ENCODE results near the gene DNAH17. TPM values are rescaled to one million over a fixed set of nuclear protein-coding genes. Genes with fewer than 3 reads are reported as not detected.

DNAH17 gene
- total RNA-seq, 4 donors from 2014 or later, result 0.89 to 15.4 (median 3.8) TPM

DNA sequence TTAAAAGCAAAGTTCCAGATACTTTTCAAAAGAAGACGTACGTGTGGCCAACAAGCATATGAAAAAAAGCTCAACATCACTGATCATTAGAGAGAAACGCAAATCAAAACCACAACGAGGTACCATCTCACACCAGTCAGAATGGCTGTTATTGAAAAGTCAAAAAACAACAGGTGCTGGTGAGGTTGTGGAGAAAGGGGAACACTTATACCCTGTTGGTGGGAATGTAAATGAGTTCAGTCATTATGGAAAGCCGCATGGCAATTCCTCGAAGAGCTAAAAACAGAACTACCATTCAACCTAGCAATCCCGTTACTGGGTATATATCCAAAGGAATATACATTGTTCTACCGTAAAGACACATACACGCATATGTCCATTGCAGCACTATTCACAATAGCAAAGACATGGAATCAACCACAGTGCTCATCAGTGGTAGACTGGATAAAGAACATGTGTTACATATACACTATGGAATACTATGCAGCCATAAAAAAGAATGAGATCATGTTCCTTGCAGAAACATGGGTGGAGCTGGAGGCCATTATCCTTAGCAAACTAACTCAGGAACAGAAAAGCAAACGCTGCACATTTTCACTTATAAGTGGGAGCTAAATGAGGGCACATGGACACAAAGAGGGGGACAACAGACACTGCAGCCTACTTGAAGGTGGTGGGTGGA lies 31.1 kb upstream of the DNAH17 start:
- intact Hi-C loops (cut with DNase I; ENCODE audit: low total_unique reads), result no loop called here
- WGBS, 2 donors, result 93 to 95% methylated on average over 10 of the region's 10 CpGs
- TF ChIP-seq POLR2A (IDR thresholded peaks at IDR 0.05) (no peak), CTCF (IDR thresholded peaks at IDR 0.05) (no peak)
- H3K4me3 ChIP-seq (ENCODE audit: low read depth, poor library complexity, severe bottlenecking), result no peak overlapping the region
- DNase-seq (ENCODE audit: low spot score in 2 of 2), result no peak

DNA sequence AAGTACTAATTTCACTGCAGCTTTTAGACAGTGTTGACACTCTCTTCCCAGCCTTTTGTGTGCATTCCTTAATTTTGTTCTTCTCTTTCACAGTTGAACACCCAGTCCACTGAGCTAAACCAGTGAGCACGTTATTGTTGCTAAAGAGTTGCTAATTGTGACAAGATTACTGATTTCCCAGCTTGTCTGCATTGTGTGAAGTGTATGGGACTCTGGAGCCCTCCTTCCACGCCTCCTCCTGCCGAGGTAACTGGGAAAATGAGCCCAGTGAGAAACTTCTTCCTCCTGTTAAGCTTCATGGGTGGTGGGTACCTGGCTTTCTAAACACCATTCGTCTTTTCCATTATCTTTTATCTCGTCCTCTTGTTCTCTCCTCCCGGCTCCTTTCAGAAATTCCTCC lies 29.8 kb upstream of the DNAH17 start:
- intact Hi-C loops (cut with DNase I; ENCODE audit: low total_unique reads), result no loop called here
- WGBS, 2 donors, result 66 to 70% methylated on average over 6 of the region's 6 CpGs
- DNase-seq (ENCODE audit: low spot score in 2 of 2), result no peak
- H3K4me3 ChIP-seq (ENCODE audit: low read depth, poor library complexity, severe bottlenecking), result no peak overlapping the region
- no peak for TF ChIP-seq POLR2A (IDR thresholded peaks at IDR 0.05)
- no peak for TF ChIP-seq CTCF (IDR thresholded peaks at IDR 0.05)

DNA sequence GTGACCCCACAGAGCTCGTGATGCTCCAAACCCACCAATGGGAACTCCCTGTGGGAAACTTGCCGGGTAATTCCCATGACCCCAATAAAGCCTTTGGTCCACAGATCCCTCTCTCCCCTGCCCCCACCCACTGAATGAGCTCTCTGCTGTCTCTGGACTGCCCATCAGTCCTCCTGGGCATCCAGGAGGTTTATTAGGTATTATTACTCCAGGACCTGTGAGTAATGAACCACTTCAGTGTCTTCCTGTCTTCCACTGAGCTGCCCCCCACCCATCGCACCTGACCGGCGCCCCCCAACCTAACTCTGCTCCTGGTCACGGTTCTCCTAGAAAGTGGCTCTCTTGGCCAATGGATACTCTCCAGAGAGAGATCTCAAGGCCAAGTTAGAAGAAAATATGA lies 28.7 kb upstream of the DNAH17 start:
- intact Hi-C loops (cut with DNase I; ENCODE audit: low total_unique reads), result no loop called here
- 88 to 93% methylated on average over 6 of the region's 6 CpGs for WGBS, 2 donors

DNA sequence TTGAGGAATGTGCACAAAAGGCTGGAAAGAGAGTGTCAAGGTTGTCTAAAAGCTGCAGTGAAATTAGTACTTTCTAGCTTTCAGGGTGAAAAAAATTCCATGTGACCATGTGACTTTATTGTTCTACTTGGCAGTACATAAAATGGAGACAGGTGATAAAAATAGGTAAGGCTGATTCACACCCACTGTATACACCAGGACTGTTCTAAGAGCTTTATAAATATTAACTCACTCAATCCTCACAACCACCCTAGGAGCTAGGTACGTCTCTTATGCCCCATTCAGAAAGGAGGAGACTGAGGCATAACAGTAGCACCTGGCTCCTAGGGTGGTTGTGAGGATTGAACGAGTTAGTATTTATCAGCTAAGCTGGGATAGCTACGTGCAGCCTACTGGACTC lies 28.2 kb upstream of the DNAH17 start:
- intact Hi-C loops (cut with DNase I; ENCODE audit: low total_unique reads), result no loop called here
- DNase-seq (ENCODE audit: low spot score in 2 of 2), result no peak
- TF ChIP-seq CTCF (IDR thresholded peaks at IDR 0.05) (no peak), POLR2A (IDR thresholded peaks at IDR 0.05) (no peak)
- WGBS, 2 donors, result 82 to 86% methylated on average over 3 of the region's 3 CpGs
- H3K4me3 ChIP-seq (ENCODE audit: low read depth, poor library complexity, severe bottlenecking), result no peak overlapping the region

More for the DNA sequence above, 28.7 kb upstream of the DNAH17 start:
- no peak for DNase-seq (ENCODE audit: low spot score in 2 of 2)
- TF ChIP-seq CTCF (IDR thresholded peaks at IDR 0.05), result no peak
- TF ChIP-seq POLR2A (IDR thresholded peaks at IDR 0.05), result no peak
- H3K4me3 ChIP-seq (ENCODE audit: low read depth, poor library complexity, severe bottlenecking), result no peak overlapping the region

DNA sequence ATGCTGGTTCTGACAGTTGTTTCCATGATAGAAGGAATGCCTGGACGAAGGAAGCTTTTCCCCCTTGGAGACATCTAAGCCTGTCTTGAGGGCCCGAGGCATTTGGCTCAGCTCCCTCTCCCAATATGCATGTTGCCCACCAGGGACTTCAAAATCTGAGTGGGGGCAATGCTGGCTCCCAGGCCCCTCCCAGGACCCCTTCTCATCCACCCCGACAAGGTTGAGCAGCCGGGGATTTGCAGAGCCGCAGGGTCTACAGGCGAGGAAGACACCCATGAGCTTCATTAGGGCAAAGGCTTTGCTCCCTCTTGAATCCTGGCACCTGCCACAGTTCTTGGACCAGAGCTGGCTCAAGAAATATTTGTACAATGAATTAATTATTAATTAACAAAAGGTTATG lies 25.1 kb upstream of the DNAH17 start:
- DNase-seq (ENCODE audit: low spot score in 2 of 2), result no peak
- H3K4me3 ChIP-seq (ENCODE audit: low read depth, poor library complexity, severe bottlenecking), result no peak overlapping the region
- intact Hi-C loops (cut with DNase I; ENCODE audit: low total_unique reads), result no loop called here
- TF ChIP-seq POLR2A (IDR thresholded peaks at IDR 0.05), result no peak
- TF ChIP-seq CTCF (IDR thresholded peaks at IDR 0.05), result no peak
- 86 to 92% methylated on average over 6 of the region's 6 CpGs for WGBS, 2 donors

Measured in lower leg skin (tissue), 4 donors.